HEK293 (cell line): ENCODE results near the gene MERTK.

Experiments
- CTCF ChIA-PET: fragments of 350-600 bp; formaldehyde crosslinking; extraction: SDS; loops from one replicate; lab custom pipeline; 2021; ENCODE audit warnings: antibody characterized with exemption; lab: Yijun Ruan, JAX
- POLR2A ChIA-PET: fragments of 300-600 bp; formaldehyde crosslinking; extraction: SDS; loops from one replicate; lab custom pipeline; 2020; ENCODE audit warnings: antibody characterized with exemption, inconsistent platforms; lab: Yijun Ruan, JAX
- H3K27ac ChIP-seq: fragments of 200-500 bp; sonication (Bioruptor generic); 2 replicates; pipeline ENCODE4 v1.5.1; 2014; ENCODE audit warnings: low read depth, low read length, control low read depth, inconsistent platforms; ENCODE audit errors: extremely low read depth
- H3K36me3 ChIP-seq, 2 experiments: fragments of 200-500 bp in 1 of 2; sonication (Bioruptor generic) in 1 of 2; 1 replicate in 1 of 2; 2 replicates in 1 of 2; pipeline ENCODE4 v1.5.1; 2014 to 2017; ENCODE audit warnings: inconsistent platforms in 2 of 2, low read length in 2 of 2; ENCODE audit not compliant: control insufficient read depth in 2 of 2, insufficient read depth in 1 of 2
- H3K4me1 ChIP-seq: fragments of 200-500 bp; sonication (Bioruptor generic); 2 replicates; pipeline ENCODE4 v1.5.1; 2014; ENCODE audit warnings: mild to moderate bottlenecking, low read length, inconsistent platforms; ENCODE audit not compliant: control insufficient read depth, insufficient read depth
- H3K4me3 ChIP-seq: 2 replicates; pipeline ENCODE4 v1.5.1; 2011; ENCODE audit warnings: low read depth, mild to moderate bottlenecking, control low read depth, low read length, moderate library complexity
- H3K9me3 ChIP-seq: fragments of 200-500 bp; sonication (Bioruptor generic); 2 replicates; pipeline ENCODE4 v1.5.1; 2014; ENCODE audit warnings: low read depth, low read length, inconsistent platforms; ENCODE audit not compliant: control insufficient read depth, insufficient read depth
- GLI4 ChIP-seq: fragments of 450-650 bp; formaldehyde crosslinking; IDR thresholded peaks from 2 replicates; pipeline ENCODE4 v1.5.1; 2016; ENCODE audit warnings: missing biosample characterization, missing genetic modification characterization
- HIC1 ChIP-seq: fragments of 450-650 bp; formaldehyde crosslinking; IDR thresholded peaks from 2 replicates; pipeline ENCODE4 v1.5.1; 2016; ENCODE audit warnings: missing biosample characterization, missing genetic modification characterization
- HOXC10 ChIP-seq: sonication (generic); formaldehyde crosslinking; IDR thresholded peaks from 2 replicates; pipeline ENCODE4 v1.8.1; 2023; ENCODE audit warnings: mild to moderate bottlenecking, missing genetic modification reagents
- HOXD13 ChIP-seq: sonication (generic); formaldehyde crosslinking; IDR thresholded peaks from 2 replicates; pipeline ENCODE4 v1.8.0; 2022; ENCODE audit warnings: missing genetic modification reagents, borderline replicate concordance
- KLF10 ChIP-seq: fragments of 450-650 bp; IDR thresholded peaks from 2 replicates; pipeline ENCODE4 v1.5.1; 2018; ENCODE audit warnings: missing biosample characterization, mild to moderate bottlenecking, missing genetic modification characterization
- MYNN ChIP-seq: fragments of 450-650 bp; formaldehyde crosslinking; IDR thresholded peaks from 2 replicates; pipeline ENCODE4 v1.5.1; 2016; ENCODE audit warnings: missing biosample characterization, missing genetic modification characterization, borderline replicate concordance
- ZBTB8A ChIP-seq: fragments of 450-650 bp; formaldehyde crosslinking; IDR thresholded peaks from 2 replicates; pipeline ENCODE4 v1.5.1; 2016; ENCODE audit warnings: missing biosample characterization, missing genetic modification characterization
- ZFHX2 ChIP-seq: fragments of 450-650 bp; formaldehyde crosslinking; conservative IDR thresholded peaks from 2 replicates; pipeline ENCODE4 v1.5.1; 2016; ENCODE audit warnings: missing biosample characterization, missing genetic modification characterization
- ZNF121 ChIP-seq: fragments of 450-650 bp; formaldehyde crosslinking; IDR thresholded peaks from 2 replicates; pipeline ENCODE4 v1.5.1; 2016; ENCODE audit warnings: missing biosample characterization, missing genetic modification characterization
- ZNF16 ChIP-seq: fragments of 450-650 bp; formaldehyde crosslinking; IDR thresholded peaks from 2 replicates; pipeline ENCODE4 v1.5.1; 2016; ENCODE audit warnings: low read depth, missing biosample characterization, missing genetic modification characterization
- ZNF501 ChIP-seq: fragments of 450-650 bp; formaldehyde crosslinking; IDR thresholded peaks from 2 replicates; pipeline ENCODE4 v1.5.1; 2016; ENCODE audit warnings: missing biosample characterization, missing genetic modification characterization
- ZNF530 ChIP-seq: fragments of 450-650 bp; formaldehyde crosslinking; IDR thresholded peaks from 2 replicates; pipeline ENCODE4 v1.5.1; 2016; ENCODE audit warnings: low read depth, missing biosample characterization, missing genetic modification characterization
- ZNF596 ChIP-seq: fragments of 450-650 bp; IDR thresholded peaks from 2 replicates; pipeline ENCODE4 v1.5.0; 2018; ENCODE audit warnings: missing biosample characterization, mild to moderate bottlenecking, missing genetic modification characterization, moderate library complexity
- ZNF658 ChIP-seq: fragments of 450-650 bp; formaldehyde crosslinking; IDR thresholded peaks from 2 replicates; pipeline ENCODE4; 2016; ENCODE audit warnings: missing biosample characterization, missing genetic modification characterization
- ZNF777 ChIP-seq: fragments of 450-650 bp; formaldehyde crosslinking; IDR thresholded peaks from 2 replicates; pipeline ENCODE4 v1.5.1; 2017; ENCODE audit warnings: missing biosample characterization, missing genetic modification characterization, borderline replicate concordance
- ZSCAN30 ChIP-seq: fragments of 450-650 bp; IDR thresholded peaks from 2 replicates; pipeline ENCODE4 v1.5.1; 2018; ENCODE audit warnings: missing biosample characterization, mild to moderate bottlenecking, missing genetic modification characterization, moderate library complexity
- ZXDB ChIP-seq: fragments of 450-650 bp; formaldehyde crosslinking; IDR thresholded peaks from 2 replicates; pipeline ENCODE4 v1.5.1; 2016; ENCODE audit warnings: missing biosample characterization, missing genetic modification characterization
- TF ChIP-seq, protein P1 (sequence below): fragments of 450-650 bp; formaldehyde crosslinking; IDR thresholded peaks from 2 replicates; pipeline ENCODE4 v1.5.1; 2016; ENCODE audit warnings: missing biosample characterization, missing genetic modification characterization
- TF ChIP-seq, protein P2 (sequence below): fragments of 450-650 bp; formaldehyde crosslinking; IDR thresholded peaks from 2 replicates; pipeline ENCODE4 v1.5.1; 2016; ENCODE audit warnings: missing biosample characterization, missing genetic modification characterization, borderline replicate concordance

Gene MERTK

DNA sequence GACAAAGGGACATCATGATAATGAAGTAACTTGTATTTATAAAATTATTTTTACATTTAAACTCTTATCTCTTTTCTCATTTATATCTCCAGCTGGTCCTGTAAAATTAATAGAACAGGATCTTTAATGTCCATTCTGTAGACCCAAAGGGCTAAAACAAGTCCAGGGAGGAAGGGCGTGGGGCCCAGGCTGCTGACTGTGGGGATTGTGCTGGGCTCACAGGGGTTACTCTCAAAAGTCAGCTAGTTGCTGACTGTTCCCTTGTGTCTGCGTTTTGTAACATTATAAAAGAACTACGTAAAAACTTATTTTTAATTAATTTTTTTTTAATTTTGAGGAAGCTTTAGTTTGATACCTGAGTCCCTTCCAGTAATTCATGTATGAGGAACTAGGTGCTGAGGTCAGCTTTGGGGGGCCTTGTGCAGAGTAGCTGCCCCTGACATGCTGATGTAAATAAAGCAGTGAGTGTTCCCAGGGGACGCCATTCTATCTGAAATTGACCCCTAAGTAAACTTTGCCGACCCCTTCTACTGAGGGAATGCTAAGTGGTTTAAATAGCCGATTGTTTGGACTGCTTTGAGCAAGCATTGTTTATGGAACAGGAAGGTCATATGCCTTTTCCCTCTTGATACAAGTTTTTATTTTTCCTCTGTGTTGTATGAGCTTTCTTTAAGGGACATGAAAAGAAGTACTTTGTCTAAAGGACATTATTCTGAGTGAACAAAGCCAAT, 56.4 kb downstream of the MERTK start (continued):
- TF ChIP-seq GLI4 (tag by site-specific recombination) (no peak), ZNF777 (tag by site-specific recombination) (no peak), ZNF530 (tag by site-specific recombination) (no peak), ZNF16 (tag by site-specific recombination) (no peak), ZXDB (tag by site-specific recombination) (no peak), KLF10 (no peak), HIC1 (tag by site-specific recombination) (no peak)
- TF ChIP-seq, protein P1, sequence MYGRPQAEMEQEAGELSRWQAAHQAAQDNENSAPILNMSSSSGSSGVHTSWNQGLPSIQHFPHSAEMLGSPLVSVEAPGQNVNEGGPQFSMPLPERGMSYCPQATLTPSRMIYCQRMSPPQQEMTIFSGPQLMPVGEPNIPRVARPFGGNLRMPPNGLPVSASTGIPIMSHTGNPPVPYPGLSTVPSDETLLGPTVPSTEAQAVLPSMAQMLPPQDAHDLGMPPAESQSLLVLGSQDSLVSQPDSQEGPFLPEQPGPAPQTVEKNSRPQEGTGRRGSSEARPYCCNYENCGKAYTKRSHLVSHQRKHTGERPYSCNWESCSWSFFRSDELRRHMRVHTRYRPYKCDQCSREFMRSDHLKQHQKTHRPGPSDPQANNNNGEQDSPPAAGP (tag by site-specific recombination): no peak
- TF ChIP-seq, protein P2, sequence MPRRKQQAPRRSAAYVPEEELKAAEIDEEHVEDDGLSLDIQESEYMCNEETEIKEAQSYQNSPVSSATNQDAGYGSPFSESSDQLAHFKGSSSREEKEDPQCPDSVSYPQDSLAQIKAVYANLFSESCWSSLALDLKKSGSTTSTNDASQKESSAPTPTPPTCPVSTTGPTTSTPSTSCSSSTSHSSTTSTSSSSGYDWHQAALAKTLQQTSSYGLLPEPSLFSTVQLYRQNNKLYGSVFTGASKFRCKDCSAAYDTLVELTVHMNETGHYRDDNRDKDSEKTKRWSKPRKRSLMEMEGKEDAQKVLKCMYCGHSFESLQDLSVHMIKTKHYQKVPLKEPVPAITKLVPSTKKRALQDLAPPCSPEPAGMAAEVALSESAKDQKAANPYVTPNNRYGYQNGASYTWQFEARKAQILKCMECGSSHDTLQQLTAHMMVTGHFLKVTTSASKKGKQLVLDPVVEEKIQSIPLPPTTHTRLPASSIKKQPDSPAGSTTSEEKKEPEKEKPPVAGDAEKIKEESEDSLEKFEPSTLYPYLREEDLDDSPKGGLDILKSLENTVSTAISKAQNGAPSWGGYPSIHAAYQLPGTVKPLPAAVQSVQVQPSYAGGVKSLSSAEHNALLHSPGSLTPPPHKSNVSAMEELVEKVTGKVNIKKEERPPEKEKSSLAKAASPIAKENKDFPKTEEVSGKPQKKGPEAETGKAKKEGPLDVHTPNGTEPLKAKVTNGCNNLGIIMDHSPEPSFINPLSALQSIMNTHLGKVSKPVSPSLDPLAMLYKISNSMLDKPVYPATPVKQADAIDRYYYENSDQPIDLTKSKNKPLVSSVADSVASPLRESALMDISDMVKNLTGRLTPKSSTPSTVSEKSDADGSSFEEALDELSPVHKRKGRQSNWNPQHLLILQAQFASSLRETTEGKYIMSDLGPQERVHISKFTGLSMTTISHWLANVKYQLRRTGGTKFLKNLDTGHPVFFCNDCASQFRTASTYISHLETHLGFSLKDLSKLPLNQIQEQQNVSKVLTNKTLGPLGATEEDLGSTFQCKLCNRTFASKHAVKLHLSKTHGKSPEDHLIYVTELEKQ: no peak

- no peak overlapping the region for H3K4me3 ChIP-seq
- no peak overlapping the region for H3K27ac ChIP-seq
- peaks cover 3% of the 10 kb centered on the region; the same call in 1 of the 2 replicates for H3K4me1 ChIP-seq
- TF ChIP-seq HOXC10 (CRISPR knock-in tag) (no peak), ZSCAN30 (tag by site-specific recombination) (no peak), ZNF596 (tag by site-specific recombination) (no peak), ZFHX2 (tag by site-specific recombination) (peak; percentile 31)
- TF ChIP-seq, all 188 proteins: peak for 1
- H3K36me3 ChIP-seq: no peaks in the 10 kb centered on the region
- POLR2A ChIA-PET: interaction anchor here (0.6 kb wide), 1 partner anchor 12 kb away, joined by 4 read pairs; no protein-coding TSS in a partner anchor
- CTCF ChIA-PET: interaction anchor here (1.1 kb wide), 1 partner anchor 85 kb away, joined by 3 read pairs; no protein-coding TSS in a partner anchor
- H3K9me3 ChIP-seq: no peaks in the 10 kb centered on the region
These were observed 59.5 kb downstream of the MERTK start for GRCh38 chr2:111957872-111958354.

- TF ChIP-seq ZNF501 (tag by site-specific recombination) (no peak), ZNF658 (tag by site-specific recombination) (no peak), ZNF121 (tag by site-specific recombination) (no peak), HOXD13 (CRISPR knock-in tag) (no peak), MYNN (tag by site-specific recombination) (no peak), ZBTB8A (tag by site-specific recombination) (no peak)
- H3K4me3 ChIP-seq: no peak overlapping the region
- H3K27ac ChIP-seq: no peak overlapping the region
- H3K9me3 ChIP-seq: no peaks in the 10 kb centered on the region
- CTCF ChIA-PET: no interaction called here
- POLR2A ChIA-PET: no interaction called here
- H3K36me3 ChIP-seq: no peaks in the 10 kb centered on the region
- peaks cover 3% of the 10 kb centered on the region; the same call in 1 of the 2 replicates for H3K4me1 ChIP-seq
These were observed 60.5 kb downstream of the MERTK start for GRCh38 chr2:111958901-111959300.
